Transverse colon (tissue), 4 donors: Measurements from ENCODE around the gene MBP.

Experiments
- EP300 ChIP-seq: sonication (generic); formaldehyde crosslinking; IDR thresholded peaks from one replicate; pipeline ENCODE4 v1.6.1; 2017; ENCODE audit warnings: antibody characterized with exemption, low read depth
- POLR2A ChIP-seq: fragments of 450-650 bp; IDR thresholded peaks from one replicate; pipeline ENCODE4 v1.6.1; 2016; ENCODE audit warnings: antibody characterized with exemption, mild to moderate bottlenecking, moderate library complexity
- POLR2AphosphoS5 ChIP-seq, 3 donors: sonication (generic); formaldehyde crosslinking; IDR thresholded peaks; one replicate each; pipeline ENCODE4 v1.6.1; 2016; ENCODE audit warnings: antibody characterized with exemption in 3 of 3
- TF ChIP-seq, protein P1 (sequence below), 5 experiments: fragments of 200-600 bp in 3 of 5; fragments of 450-650 bp in 2 of 5; sonication (generic) in 3 of 5; IDR thresholded peaks; 1 replicate in 2 of 5; 2 replicates in 3 of 5; pipeline ENCODE4 v1.5.1; 2016 to 2017; ENCODE audit warnings: antibody characterized with exemption in 5 of 5, inconsistent platforms in 3 of 5, mild to moderate bottlenecking in 2 of 5, moderate library complexity in 1 of 5

DNA sequence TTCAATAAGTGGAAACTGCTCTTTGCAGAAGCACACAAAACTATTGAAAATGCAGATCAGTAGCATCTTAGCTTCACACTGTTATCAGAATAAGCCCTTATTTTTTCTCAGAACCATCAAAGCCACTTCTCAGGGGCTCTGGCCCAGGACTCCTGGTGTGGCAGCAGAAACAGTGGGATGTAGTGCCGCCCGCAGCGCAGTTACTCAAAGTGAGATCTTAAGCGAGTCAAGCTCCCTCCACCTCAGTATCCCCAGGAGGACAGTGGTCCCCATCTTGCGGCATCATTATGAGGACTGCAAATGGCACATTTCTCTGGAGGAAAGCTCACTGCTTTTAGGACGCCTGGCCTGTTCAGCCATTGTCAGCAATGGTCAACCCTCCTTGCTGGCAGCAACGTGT, 60.0 kb downstream of the MBP start:
- TF ChIP-seq, protein P1, sequence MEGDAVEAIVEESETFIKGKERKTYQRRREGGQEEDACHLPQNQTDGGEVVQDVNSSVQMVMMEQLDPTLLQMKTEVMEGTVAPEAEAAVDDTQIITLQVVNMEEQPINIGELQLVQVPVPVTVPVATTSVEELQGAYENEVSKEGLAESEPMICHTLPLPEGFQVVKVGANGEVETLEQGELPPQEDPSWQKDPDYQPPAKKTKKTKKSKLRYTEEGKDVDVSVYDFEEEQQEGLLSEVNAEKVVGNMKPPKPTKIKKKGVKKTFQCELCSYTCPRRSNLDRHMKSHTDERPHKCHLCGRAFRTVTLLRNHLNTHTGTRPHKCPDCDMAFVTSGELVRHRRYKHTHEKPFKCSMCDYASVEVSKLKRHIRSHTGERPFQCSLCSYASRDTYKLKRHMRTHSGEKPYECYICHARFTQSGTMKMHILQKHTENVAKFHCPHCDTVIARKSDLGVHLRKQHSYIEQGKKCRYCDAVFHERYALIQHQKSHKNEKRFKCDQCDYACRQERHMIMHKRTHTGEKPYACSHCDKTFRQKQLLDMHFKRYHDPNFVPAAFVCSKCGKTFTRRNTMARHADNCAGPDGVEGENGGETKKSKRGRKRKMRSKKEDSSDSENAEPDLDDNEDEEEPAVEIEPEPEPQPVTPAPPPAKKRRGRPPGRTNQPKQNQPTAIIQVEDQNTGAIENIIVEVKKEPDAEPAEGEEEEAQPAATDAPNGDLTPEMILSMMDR (IDR thresholded peaks at IDR 0.05): no peak
- TF ChIP-seq POLR2A (no peak), POLR2AphosphoS5 (IDR thresholded peaks at IDR 0.05) (no peak), EP300 (no peak)
